GM12878 (cell line): ENCODE measurements around the gene CAST. TPM values are rescaled to one million over a fixed set of nuclear protein-coding genes. Genes with fewer than 3 reads are reported as not detected.

Experiments used
- ATAC-seq: fragments of 200-7000 bp; cut with Tn5 transposase; 3 replicates; pipeline ENCODE4 v1.9.1; 2020; ENCODE audit warnings: mild to moderate bottlenecking, moderate library complexity
- BruUV-seq: library from RNA; stranded (reverse); fragments of 400-500 nt; replicated peaks from 2 replicates; lab custom pipeline; 2021; lab: Mats Ljungman, UMichigan
- CTCF ChIA-PET: fragments of 300-600 bp; sonication (Branson Sonifier 250); formaldehyde crosslinking; extraction: SDS; loops from one replicate; lab custom pipeline; 2021; ENCODE audit warnings: inconsistent platforms; lab: Yijun Ruan, JAX
- POLR2A ChIA-PET: fragments of 350-600 bp; formaldehyde crosslinking; extraction: SDS; loops from one replicate; lab custom pipeline; 2021; ENCODE audit warnings: inconsistent platforms; lab: Charles Lee
- RAD21 ChIA-PET: fragments of 300-600 bp; sonication (Branson Sonifier 250); formaldehyde crosslinking; loops from one replicate; lab custom pipeline; 2023; ENCODE audit warnings: antibody characterized with exemption; ENCODE audit not compliant: unreplicated experiment; lab: Charles Lee
- SMC1A ChIA-PET: fragments of 300-600 bp; sonication (Branson Sonifier 250); formaldehyde crosslinking; loops from one replicate; lab custom pipeline; 2023; ENCODE audit not compliant: unreplicated experiment, uncharacterized antibody; lab: Charles Lee
- DNase-seq: peaks from one replicate; pipeline ENCODE4 v3.0.0-alpha.2; 2011; ENCODE audit warnings: low read depth, low spot score
- FAIRE-seq: peaks from 3 replicates; lab custom pipeline; 2011; peaks lifted over from hg19 to GRCh38; lab: Jason Lieb, UNC
- H2AFZ ChIP-seq: 2 replicates; pipeline ENCODE4 v1.6.0; 2011; ENCODE audit warnings: low read depth, low read length, control low read depth; ENCODE audit not compliant: control insufficient read depth
- H3K27ac ChIP-seq: 2 replicates; pipeline ENCODE4 v1.5.1; 2011; ENCODE audit warnings: control low read depth; ENCODE audit not compliant: control insufficient read depth, insufficient read depth
- H3K27me3 ChIP-seq, 2 experiments: replicated peaks in 1 of 2; 2 replicates each; pipeline versions ENCODE4 v1.6.0 to v1.6.1; 2011; ENCODE audit warnings: low read length in 1 of 2; ENCODE audit not compliant: control insufficient read depth in 2 of 2, insufficient read depth in 2 of 2
- H3K36me3 ChIP-seq, 2 experiments: 2 replicates each; pipeline ENCODE4 v1.5.1; 2011; ENCODE audit warnings: low read length in 1 of 2; ENCODE audit not compliant: control insufficient read depth in 2 of 2, insufficient read depth in 2 of 2
- H3K4me1 ChIP-seq: 2 replicates; pipeline ENCODE4 v1.6.1; 2011; ENCODE audit warnings: mild to moderate bottlenecking, low read length, moderate library complexity, mixed read lengths; ENCODE audit not compliant: control insufficient read depth, insufficient read depth
- H3K4me2 ChIP-seq: 2 replicates; pipeline ENCODE4 v1.6.0; 2011; ENCODE audit warnings: control low read depth; ENCODE audit not compliant: control insufficient read depth, insufficient read depth
- H3K4me3 ChIP-seq: fragments of 200-600 bp; sonication (generic); 2 replicates; pipeline ENCODE4 v1.5.1; 2016
- H3K79me2 ChIP-seq: 2 replicates; pipeline ENCODE4 v1.6.0; 2011; ENCODE audit warnings: low read length; ENCODE audit not compliant: control insufficient read depth, insufficient read depth
- H3K9ac ChIP-seq: 2 replicates; pipeline ENCODE4 v1.8.0; 2011; ENCODE audit warnings: low read length, control low read depth, mixed read lengths; ENCODE audit not compliant: control insufficient read depth, insufficient read depth
- H3K9me3 ChIP-seq: replicated peaks from 3 replicates; pipeline ENCODE4 v1.5.1; 2011; ENCODE audit warnings: mild to moderate bottlenecking, low read length; ENCODE audit not compliant: control insufficient read depth, insufficient read depth
- H4K20me1 ChIP-seq: 2 replicates; pipeline ENCODE4 v1.6.0; 2011; ENCODE audit not compliant: control insufficient read depth, insufficient read depth
- HCFC1 ChIP-seq: fragments of 150-350 bp; IDR thresholded peaks from 2 replicates; pipeline ENCODE4 v1.6.1; 2014; ENCODE audit warnings: low read length
- KDM1A ChIP-seq: fragments of 200-600 bp; sonication (generic); IDR thresholded peaks from 2 replicates; pipeline ENCODE4 v1.6.1; 2016; ENCODE audit warnings: borderline replicate concordance
- MTA3 ChIP-seq: IDR thresholded peaks from 2 replicates; pipeline ENCODE4 v1.6.1; 2012; ENCODE audit warnings: low read length, inconsistent platforms, borderline replicate concordance
- NR2F1 ChIP-seq: fragments of 450-650 bp; conservative IDR thresholded peaks from 2 replicates; pipeline ENCODE4 v1.6.1; 2017; ENCODE audit warnings: mild to moderate bottlenecking
- POLR2A ChIP-seq: IDR thresholded peaks from 2 replicates; pipeline ENCODE4 v1.6.1; 2011; ENCODE audit warnings: low read depth, mild to moderate bottlenecking, low read length
- ZNF207 ChIP-seq: fragments of 450-650 bp; IDR thresholded peaks from 2 replicates; pipeline ENCODE4 v1.6.1; 2014; ENCODE audit warnings: antibody characterized with exemption, mild to moderate bottlenecking, borderline replicate concordance
- WGBS: methylation state at CpG from one replicate; pipeline ENCODE4 v1.1.6; 2016; ENCODE audit warnings: low lambda C conversion rate; ENCODE audit not compliant: insufficient replicate concordance, insufficient coverage; ENCODE audit errors: missing lambda C conversion rate; 5-methylcytosine and 5-hydroxymethylcytosine counted together
- in situ Hi-C: fragments of 300-500 bp; cut with MboI; formaldehyde crosslinking; loops from 9 replicates; pipeline ENCODE4 v1.14.3; 2018; ENCODE audit warnings: mixed read lengths
- intact Hi-C: fragments of 100-400 bp; cut with micrococcal nuclease; formaldehyde crosslinking; loops from one replicate; pipeline ENCODE4 v1.14.2; 2022; ENCODE audit not compliant: unreplicated experiment
- polyA plus RNA-seq, 11 experiments: library from polyadenylated mRNA; depleted of rRNA in 4 of 11; unstranded in 6 of 11; stranded (reverse) in 5 of 11; fragments of >200 nt; fragmentation: Nextera tagmentation in 4 of 11; fragmentation: Illumina TruSeq in 1 of 11; extraction: Ambion mirVana in 4 of 11; extraction: Trizol in 1 of 11; gene quantifications; 1 replicate in 1 of 11; 2 replicates in 10 of 11; pipeline versions ENCODE4 v1.2.1 to v1.2.3, GENCODE V29; 2011 to 2016; ENCODE audit warnings: inconsistent platforms in 2 of 11, missing spikeins in 2 of 11, low read depth in 1 of 11
- total RNA-seq, 4 experiments: library from RNA; depleted of rRNA in 3 of 4; stranded (reverse); fragments of >200 nt in 3 of 4; fragmentation: Illumina TruSeq in 1 of 4; extraction: Trizol in 1 of 4; gene quantifications; 2 replicates each; pipeline versions ENCODE4 v1.2.1 to v1.2.3, GENCODE V29; 2013 to 2021
- TF ChIP-seq, protein P1 (sequence below): fragments of 450-650 bp; IDR thresholded peaks from 2 replicates; pipeline ENCODE4 v1.6.1; 2017; ENCODE audit warnings: mild to moderate bottlenecking

Gene CAST
- total and polyA plus RNA-seq, 10 of the 15 experiments (the other 5 are each of a cell fraction or from before 2014, with no cell fraction given) = 31.7 to 140 (median 68.5) TPM

- 50% methylated on average over 2 of the region's 2 CpGs for WGBS
- H3K9ac ChIP-seq = no peak overlapping the region
- ATAC-seq (no peak), FAIRE-seq (no peak), DNase-seq (no peak)
- no peaks in the 10 kb centered on the region for H4K20me1 ChIP-seq
- ChIA-PET CTCF (interaction anchor here (0.8 to 1.7 kb wide), 3 partner anchors 9 to 23 kb away, joined by 3 to 4 read pairs (median 4); no protein-coding TSS in a partner anchor), POLR2A (no interaction called here), SMC1A (interaction anchor here (1.2 kb wide), 1 partner anchor 62 kb away, joined by 3 read pairs; no protein-coding TSS in a partner anchor), RAD21 (no interaction called here)
- no peak for TF ChIP-seq POLR2A
- no peak for TF ChIP-seq KDM1A
- no peak for TF ChIP-seq HCFC1
- TF ChIP-seq, protein P1, sequence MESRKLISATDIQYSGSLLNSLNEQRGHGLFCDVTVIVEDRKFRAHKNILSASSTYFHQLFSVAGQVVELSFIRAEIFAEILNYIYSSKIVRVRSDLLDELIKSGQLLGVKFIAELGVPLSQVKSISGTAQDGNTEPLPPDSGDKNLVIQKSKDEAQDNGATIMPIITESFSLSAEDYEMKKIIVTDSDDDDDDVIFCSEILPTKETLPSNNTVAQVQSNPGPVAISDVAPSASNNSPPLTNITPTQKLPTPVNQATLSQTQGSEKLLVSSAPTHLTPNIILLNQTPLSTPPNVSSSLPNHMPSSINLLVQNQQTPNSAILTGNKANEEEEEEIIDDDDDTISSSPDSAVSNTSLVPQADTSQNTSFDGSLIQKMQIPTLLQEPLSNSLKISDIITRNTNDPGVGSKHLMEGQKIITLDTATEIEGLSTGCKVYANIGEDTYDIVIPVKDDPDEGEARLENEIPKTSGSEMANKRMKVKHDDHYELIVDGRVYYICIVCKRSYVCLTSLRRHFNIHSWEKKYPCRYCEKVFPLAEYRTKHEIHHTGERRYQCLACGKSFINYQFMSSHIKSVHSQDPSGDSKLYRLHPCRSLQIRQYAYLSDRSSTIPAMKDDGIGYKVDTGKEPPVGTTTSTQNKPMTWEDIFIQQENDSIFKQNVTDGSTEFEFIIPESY = no peak
- no peak for TF ChIP-seq ZNF207
- no peak for TF ChIP-seq NR2F1
- H3K27me3 ChIP-seq = no peaks in the 10 kb centered on the region
- no TSS peak for BruUV-seq
- H3K9me3 ChIP-seq = no peaks in the 10 kb centered on the region
- H3K4me2 ChIP-seq = no peak overlapping the region
- H3K4me3 ChIP-seq = no peak overlapping the region
- intact Hi-C loops (no loop called here), in situ Hi-C loops (no loop called here)
- no peak overlapping the region for H2AFZ ChIP-seq
- H3K27ac ChIP-seq = no peak overlapping the region
- no peaks in the 10 kb centered on the region for H3K4me1 ChIP-seq
- H3K36me3 ChIP-seq = no peaks in the 10 kb centered on the region
- no peaks in the 10 kb centered on the region for H3K79me2 ChIP-seq
Measured at GRCh38 chr5:96625365-96625764, 36.8 kb upstream of the CAST start.

DNA sequence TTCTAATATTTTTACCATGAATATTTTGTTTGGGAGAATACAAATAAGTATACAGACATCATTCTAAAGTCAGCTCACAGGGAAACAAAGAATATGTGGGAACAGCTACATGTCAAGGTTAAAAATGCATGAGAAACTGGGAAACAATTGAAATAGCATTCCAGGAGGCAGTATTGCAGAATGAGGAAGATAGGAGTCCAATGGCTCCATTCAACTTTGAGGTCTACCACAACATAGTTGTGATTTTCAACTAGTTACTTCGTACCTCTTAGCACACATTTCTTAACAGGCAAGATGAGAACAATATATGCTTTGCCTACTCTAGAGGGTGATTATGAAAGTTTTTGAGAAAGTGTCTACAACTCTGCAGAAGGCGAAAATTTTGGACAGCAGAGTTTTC lies 35.2 kb upstream of the CAST start:
- Histone ChIP-seq H3K4me1 (no peaks in the 10 kb centered on the region), H3K9ac (no peak overlapping the region), H3K36me3 (no peaks in the 10 kb centered on the region), H2AFZ (no peak overlapping the region), H3K27ac (no peak overlapping the region), H3K4me2 (no peak overlapping the region), H3K4me3 (no peak overlapping the region), H4K20me1 (no peaks in the 10 kb centered on the region), H3K79me2 (no peaks in the 10 kb centered on the region), H3K27me3 (no peaks in the 10 kb centered on the region), H3K9me3 (no peaks in the 10 kb centered on the region)
- ChIA-PET CTCF (interaction anchor here (0.7 to 1.2 kb wide), 3 partner anchors 9 to 40 kb away, joined by 3 to 4 read pairs (median 3); no protein-coding TSS in a partner anchor), POLR2A (interaction anchor here (0.5 kb wide), 1 partner anchor 187 kb away, joined by 4 read pairs; no protein-coding TSS in a partner anchor), RAD21 (no interaction called here), SMC1A (interaction anchor here (0.9 kb wide), 2 partner anchors 23 to 61 kb away, joined by 3 read pairs; no protein-coding TSS in a partner anchor)
- in situ Hi-C loops (no loop called here), intact Hi-C loops (no loop called here)
- ATAC-seq (no peak), DNase-seq (no peak), FAIRE-seq (no peak)
- no TSS peak for BruUV-seq
- TF ChIP-seq MTA3 = no peak
- 47% methylated on average over 2 of the region's 2 CpGs for WGBS
